ENCODE measurements around the gene PNPO.

DNA sequence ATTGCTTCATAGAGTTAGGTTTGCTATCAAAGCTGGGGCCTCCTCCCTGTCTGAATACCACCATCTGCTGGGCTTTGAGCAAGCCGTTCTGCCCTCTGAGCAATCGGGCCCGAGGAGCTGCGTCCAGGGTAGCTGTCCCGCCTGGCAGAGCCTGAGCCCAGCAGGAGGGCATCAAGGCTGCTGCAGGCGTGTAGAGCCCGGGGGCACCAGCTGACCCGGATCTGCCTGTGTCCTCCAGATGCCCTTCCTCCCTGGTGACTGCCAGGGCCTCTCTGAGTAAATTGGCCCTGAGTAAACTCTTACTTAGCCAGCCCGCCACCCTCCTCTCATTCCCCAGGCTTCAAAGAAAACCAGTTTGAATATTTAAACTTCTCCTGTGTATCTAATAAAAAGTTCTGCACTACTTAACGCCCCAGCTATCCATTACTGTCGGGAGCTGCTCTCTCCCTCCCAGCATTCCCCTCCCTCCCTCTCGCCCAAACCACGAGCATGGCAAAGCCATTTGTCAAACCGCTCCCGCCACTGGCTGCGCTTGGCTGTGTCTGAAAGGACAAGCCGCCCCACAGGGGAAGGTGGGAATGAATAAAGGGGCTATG is 46.0 kb downstream of the PNPO start:
- TF ChIP-seq, protein P1, sequence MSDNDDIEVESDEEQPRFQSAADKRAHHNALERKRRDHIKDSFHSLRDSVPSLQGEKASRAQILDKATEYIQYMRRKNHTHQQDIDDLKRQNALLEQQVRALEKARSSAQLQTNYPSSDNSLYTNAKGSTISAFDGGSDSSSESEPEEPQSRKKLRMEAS (IDR thresholded peaks at IDR 0.05), result no peak
- TF ChIP-seq, protein P2, sequence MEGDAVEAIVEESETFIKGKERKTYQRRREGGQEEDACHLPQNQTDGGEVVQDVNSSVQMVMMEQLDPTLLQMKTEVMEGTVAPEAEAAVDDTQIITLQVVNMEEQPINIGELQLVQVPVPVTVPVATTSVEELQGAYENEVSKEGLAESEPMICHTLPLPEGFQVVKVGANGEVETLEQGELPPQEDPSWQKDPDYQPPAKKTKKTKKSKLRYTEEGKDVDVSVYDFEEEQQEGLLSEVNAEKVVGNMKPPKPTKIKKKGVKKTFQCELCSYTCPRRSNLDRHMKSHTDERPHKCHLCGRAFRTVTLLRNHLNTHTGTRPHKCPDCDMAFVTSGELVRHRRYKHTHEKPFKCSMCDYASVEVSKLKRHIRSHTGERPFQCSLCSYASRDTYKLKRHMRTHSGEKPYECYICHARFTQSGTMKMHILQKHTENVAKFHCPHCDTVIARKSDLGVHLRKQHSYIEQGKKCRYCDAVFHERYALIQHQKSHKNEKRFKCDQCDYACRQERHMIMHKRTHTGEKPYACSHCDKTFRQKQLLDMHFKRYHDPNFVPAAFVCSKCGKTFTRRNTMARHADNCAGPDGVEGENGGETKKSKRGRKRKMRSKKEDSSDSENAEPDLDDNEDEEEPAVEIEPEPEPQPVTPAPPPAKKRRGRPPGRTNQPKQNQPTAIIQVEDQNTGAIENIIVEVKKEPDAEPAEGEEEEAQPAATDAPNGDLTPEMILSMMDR (IDR thresholded peaks at IDR 0.05; ENCODE audit: low read depth, low read length, missing input control), result no peak
- TF ChIP-seq FOXA1 (IDR thresholded peaks at IDR 0.05) (no peak), TAF1 (conservative IDR thresholded peaks at IDR 0.05) (no peak), RAD21 (IDR thresholded peaks at IDR 0.05) (no peak), GABPA (IDR thresholded peaks at IDR 0.05 in 1 of 2, conservative IDR thresholded peaks at IDR 0.05 in 1 of 2) (no peak), JUND (IDR thresholded peaks at IDR 0.05) (no peak), EGR1 (IDR thresholded peaks at IDR 0.05; ENCODE audit: low read depth in 2 of 2) (no peak), HNF4A (conservative IDR thresholded peaks at IDR 0.05) (no peak)
- TF ChIP-seq, protein P3, sequence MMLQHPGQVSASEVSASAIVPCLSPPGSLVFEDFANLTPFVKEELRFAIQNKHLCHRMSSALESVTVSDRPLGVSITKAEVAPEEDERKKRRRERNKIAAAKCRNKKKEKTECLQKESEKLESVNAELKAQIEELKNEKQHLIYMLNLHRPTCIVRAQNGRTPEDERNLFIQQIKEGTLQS (IDR thresholded peaks at IDR 0.05), result no peak
- TF ChIP-seq, protein P4, sequence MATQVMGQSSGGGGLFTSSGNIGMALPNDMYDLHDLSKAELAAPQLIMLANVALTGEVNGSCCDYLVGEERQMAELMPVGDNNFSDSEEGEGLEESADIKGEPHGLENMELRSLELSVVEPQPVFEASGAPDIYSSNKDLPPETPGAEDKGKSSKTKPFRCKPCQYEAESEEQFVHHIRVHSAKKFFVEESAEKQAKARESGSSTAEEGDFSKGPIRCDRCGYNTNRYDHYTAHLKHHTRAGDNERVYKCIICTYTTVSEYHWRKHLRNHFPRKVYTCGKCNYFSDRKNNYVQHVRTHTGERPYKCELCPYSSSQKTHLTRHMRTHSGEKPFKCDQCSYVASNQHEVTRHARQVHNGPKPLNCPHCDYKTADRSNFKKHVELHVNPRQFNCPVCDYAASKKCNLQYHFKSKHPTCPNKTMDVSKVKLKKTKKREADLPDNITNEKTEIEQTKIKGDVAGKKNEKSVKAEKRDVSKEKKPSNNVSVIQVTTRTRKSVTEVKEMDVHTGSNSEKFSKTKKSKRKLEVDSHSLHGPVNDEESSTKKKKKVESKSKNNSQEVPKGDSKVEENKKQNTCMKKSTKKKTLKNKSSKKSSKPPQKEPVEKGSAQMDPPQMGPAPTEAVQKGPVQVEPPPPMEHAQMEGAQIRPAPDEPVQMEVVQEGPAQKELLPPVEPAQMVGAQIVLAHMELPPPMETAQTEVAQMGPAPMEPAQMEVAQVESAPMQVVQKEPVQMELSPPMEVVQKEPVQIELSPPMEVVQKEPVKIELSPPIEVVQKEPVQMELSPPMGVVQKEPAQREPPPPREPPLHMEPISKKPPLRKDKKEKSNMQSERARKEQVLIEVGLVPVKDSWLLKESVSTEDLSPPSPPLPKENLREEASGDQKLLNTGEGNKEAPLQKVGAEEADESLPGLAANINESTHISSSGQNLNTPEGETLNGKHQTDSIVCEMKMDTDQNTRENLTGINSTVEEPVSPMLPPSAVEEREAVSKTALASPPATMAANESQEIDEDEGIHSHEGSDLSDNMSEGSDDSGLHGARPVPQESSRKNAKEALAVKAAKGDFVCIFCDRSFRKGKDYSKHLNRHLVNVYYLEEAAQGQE (IDR thresholded peaks at IDR 0.05), result no peak
